Esophagus (tissue), 2 donors: ENCODE data around the gene SLC25A25. TPM values are rescaled to one million over a fixed set of nuclear protein-coding genes. Genes with fewer than 3 reads are reported as not detected.
A peak's percentile ranks its signal among the peaks of the same experiment; 100 is the strongest.
"Not testable (repeated sequence)": the region's sequence is repeated elsewhere in the genome, so short reads cannot be mapped to it uniquely, and the experiment has no call there.

Experiments used
- H3K27ac ChIP-seq, 2 donors: one replicate each; pipeline ENCODE4 v1.5.1; 2013; ENCODE audit warnings: low read depth in 2 of 2, mild to moderate bottlenecking in 2 of 2, inconsistent platforms in 1 of 2, low read length in 1 of 2, moderate library complexity in 1 of 2
- H3K27me3 ChIP-seq, 2 donors: one replicate each; pipeline ENCODE4 v1.6.1; 2013; ENCODE audit warnings: low read length in 2 of 2, control low read depth in 1 of 2, mild to moderate bottlenecking in 1 of 2; ENCODE audit not compliant: insufficient read depth in 2 of 2, control insufficient read depth in 1 of 2
- H3K36me3 ChIP-seq, 2 donors: one replicate each; pipeline ENCODE4 v1.6.1; 2013; ENCODE audit warnings: low read length in 1 of 2; ENCODE audit not compliant: control insufficient read depth in 2 of 2, insufficient read depth in 2 of 2
- H3K4me1 ChIP-seq, 2 donors: one replicate each; pipeline ENCODE4 v1.6.1; 2013; ENCODE audit warnings: low read length in 1 of 2; ENCODE audit not compliant: control insufficient read depth in 2 of 2, insufficient read depth in 2 of 2
- H3K4me3 ChIP-seq, 2 donors: one replicate each; pipeline ENCODE4 v1.5.1; 2013; ENCODE audit warnings: low read length in 2 of 2, mild to moderate bottlenecking in 2 of 2, low read depth in 1 of 2, moderate library complexity in 1 of 2
- H3K9me3 ChIP-seq, 2 donors: one replicate each; pipeline ENCODE4 v1.6.1; 2013; ENCODE audit warnings: mild to moderate bottlenecking in 2 of 2, low read depth in 1 of 2, low read length in 1 of 2, moderate library complexity in 1 of 2; ENCODE audit not compliant: control insufficient read depth in 2 of 2, insufficient read depth in 1 of 2
- WGBS, 2 donors: extraction: QIAGEN DNeasy Blood & Tissue Kit; methylation state at CpG; one replicate each; pipeline ENCODE4 v1.1.7; 2013; 5-methylcytosine and 5-hydroxymethylcytosine counted together
- polyA plus RNA-seq, 2 donors: library from polyadenylated mRNA; stranded (reverse); fragments of 200-250 nt; gene quantifications; one replicate each; pipeline ENCODE4 v1.2.3, GENCODE V29; 2013
- donor health status: healthy with polysubstance abuse.
- donor health status: Bipolar disorder and iron deficiency.

The SLC25A25 gene
- polyA plus RNA-seq, 2 donors, result 9.6 to 10.0 TPM

GRCh38 chr9:128070874-128071273 lies 2.8 kb downstream of the SLC25A25 start:
- Histone ChIP-seq H3K27me3 (no peaks in the 10 kb centered on the region), H3K4me1 (peaks cover 6 to 11% of the 10 kb centered on the region in 2 donors), H3K4me3 (no peak overlapping the region), H3K27ac (peak overlapping the region in 1 of 2 donors; percentile 69), H3K9me3 (no peaks in the 10 kb centered on the region), H3K36me3 (no peaks in the 10 kb centered on the region)
- WGBS, 2 donors, result 70% methylated on average over 7 of the region's 7 CpGs

- H3K4me3 ChIP-seq, H3K27me3 ChIP-seq, H3K9me3 ChIP-seq, H3K36me3 ChIP-seq, H3K4me1 ChIP-seq: not testable (repeated sequence)
- H3K27ac ChIP-seq, result peak overlapping the region; percentile 86 to 93
- 85 to 87% methylated on average over 12 of the region's 12 CpGs for WGBS, 2 donors
These were observed 3.4 kb downstream of the SLC25A25 start for GRCh38 chr9:128071475-128071874.

DNA sequence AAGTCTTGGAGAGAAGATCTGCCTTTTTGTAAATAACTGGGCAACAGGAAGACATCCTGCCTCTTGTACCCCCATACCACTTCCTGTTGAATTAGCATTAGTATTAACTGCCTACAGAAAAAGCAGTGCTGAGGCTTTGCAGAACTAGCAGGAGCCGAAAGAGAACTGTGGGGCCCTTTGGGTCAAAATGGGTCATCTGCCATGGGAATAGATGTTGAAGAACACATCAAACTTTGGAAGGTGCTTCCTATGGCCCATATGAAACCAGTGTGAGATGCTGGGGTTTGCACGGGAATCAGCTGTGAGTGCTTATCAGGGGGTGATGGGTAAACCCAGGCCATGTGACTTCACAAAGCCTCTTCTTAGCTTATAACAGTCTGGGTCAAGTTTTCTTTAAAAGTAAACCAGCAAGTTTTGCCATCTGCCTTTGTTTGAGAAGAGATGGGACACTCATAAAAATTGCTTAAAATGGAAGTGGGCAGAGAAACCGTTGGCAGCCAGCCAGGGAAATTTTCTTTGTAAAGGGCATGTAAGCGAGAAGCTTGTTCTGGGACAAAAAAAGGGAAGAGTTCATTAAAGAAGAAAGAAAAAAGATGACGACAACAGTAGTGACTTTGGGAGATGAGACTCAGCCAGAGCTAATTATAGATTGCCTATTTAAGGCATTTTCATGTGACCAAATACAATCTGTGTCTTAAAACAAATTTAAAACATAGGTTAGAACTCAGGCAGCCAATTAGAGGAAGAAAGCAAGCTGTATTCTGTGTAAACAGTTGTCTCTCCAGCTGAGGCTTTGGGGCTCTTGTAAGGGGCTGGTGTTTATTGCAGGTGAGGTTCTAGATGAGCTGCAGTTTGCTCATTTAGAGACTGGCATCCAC lies 4.4 kb downstream of the SLC25A25 start:
- H3K27me3 ChIP-seq, result no peaks in the 10 kb centered on the region
- H3K9me3 ChIP-seq, result no peaks in the 10 kb centered on the region
- 10 to 18% methylated on average over 5 of the region's 5 CpGs for WGBS, 2 donors
- peak overlapping the region; percentile 86 to 93 for H3K27ac ChIP-seq
- no peaks in the 10 kb centered on the region for H3K36me3 ChIP-seq
- H3K4me1 ChIP-seq, result peaks cover 0 to 4% of the 10 kb centered on the region in 2 donors
- no peak overlapping the region for H3K4me3 ChIP-seq

DNA sequence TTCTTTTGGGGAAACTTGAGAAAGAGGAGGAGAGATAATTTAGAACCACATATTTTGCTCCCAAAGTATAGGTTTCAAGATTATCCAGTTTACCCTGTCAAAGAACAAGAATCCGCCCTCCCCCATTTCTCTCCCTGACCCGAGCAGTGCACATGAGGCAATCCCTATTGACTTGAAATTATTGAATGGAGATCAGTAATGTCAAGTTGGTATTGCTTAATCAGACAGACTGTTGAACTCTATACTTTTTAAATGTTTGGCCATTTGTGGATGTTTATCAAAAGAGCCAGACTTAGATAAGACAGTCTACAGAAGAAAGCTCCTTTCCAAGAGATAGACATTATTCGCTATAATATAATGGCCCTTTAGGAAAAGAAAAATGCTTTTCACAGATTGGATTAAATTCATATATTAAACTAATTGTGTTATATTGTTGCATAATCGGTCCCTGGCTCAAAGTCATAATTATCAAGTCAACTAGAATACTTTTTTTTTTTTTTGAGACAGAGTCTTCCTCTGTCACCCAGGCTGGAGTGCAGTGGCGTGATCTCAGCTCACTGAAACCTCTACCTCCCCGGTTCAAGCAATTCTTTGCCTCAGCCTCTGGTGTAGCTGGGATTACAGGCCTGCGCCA lies 5.3 kb downstream of the SLC25A25 start:
- Histone ChIP-seq H3K36me3 (peaks cover 0 to 3% of the 10 kb centered on the region in 2 donors), H3K4me1 (peaks cover 3 to 4% of the 10 kb centered on the region in 2 donors), H3K27ac (peak overlapping the region; percentile 71 to 93), H3K9me3 (no peaks in the 10 kb centered on the region), H3K27me3 (no peaks in the 10 kb centered on the region), H3K4me3 (no peak overlapping the region)
- 65 to 74% methylated on average over 7 of the region's 7 CpGs for WGBS, 2 donors

DNA sequence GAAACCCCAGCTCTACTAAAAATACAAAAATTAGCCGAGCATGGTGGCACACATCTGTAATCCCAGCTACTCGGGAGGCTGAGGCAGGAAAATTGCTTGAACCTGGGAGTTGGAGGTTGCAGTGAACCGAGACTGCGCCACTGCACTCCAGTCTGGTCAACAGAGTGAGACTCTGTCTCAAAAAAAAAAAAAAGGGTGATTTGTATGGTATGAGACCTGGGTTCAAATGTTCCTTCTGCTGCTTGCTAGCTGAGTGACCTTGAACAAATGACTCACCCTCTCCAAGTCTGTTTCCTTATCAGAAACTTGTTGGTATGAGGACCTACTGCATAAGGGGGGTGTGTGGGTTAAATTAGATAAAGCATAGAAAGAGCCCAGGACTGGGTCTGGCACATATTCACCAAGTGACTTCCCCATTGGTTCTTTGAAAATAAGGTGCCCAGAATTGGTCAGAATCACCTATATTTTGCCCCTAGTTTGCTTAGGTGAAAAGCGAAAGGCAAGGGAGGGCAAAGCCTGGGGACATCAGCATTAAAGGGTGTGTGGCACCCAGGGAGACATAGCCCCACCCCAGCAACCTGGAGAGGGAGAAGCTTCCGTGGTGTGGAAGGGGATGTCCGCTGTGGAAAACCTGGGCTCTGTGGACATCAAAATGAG lies 9.9 kb downstream of the SLC25A25 start:
- H3K9me3 ChIP-seq, result no peaks in the 10 kb centered on the region
- H3K36me3 ChIP-seq, result peaks cover 0 to 3% of the 10 kb centered on the region in 2 donors
- WGBS, 2 donors, result 90 to 96% methylated on average over 7 of the region's 7 CpGs
- no peaks in the 10 kb centered on the region for H3K27me3 ChIP-seq
- H3K4me1 ChIP-seq, result peaks cover 3 to 4% of the 10 kb centered on the region in 2 donors
- H3K27ac ChIP-seq, result peak overlapping the region; percentile 68 to 82
- no peak overlapping the region for H3K4me3 ChIP-seq

DNA sequence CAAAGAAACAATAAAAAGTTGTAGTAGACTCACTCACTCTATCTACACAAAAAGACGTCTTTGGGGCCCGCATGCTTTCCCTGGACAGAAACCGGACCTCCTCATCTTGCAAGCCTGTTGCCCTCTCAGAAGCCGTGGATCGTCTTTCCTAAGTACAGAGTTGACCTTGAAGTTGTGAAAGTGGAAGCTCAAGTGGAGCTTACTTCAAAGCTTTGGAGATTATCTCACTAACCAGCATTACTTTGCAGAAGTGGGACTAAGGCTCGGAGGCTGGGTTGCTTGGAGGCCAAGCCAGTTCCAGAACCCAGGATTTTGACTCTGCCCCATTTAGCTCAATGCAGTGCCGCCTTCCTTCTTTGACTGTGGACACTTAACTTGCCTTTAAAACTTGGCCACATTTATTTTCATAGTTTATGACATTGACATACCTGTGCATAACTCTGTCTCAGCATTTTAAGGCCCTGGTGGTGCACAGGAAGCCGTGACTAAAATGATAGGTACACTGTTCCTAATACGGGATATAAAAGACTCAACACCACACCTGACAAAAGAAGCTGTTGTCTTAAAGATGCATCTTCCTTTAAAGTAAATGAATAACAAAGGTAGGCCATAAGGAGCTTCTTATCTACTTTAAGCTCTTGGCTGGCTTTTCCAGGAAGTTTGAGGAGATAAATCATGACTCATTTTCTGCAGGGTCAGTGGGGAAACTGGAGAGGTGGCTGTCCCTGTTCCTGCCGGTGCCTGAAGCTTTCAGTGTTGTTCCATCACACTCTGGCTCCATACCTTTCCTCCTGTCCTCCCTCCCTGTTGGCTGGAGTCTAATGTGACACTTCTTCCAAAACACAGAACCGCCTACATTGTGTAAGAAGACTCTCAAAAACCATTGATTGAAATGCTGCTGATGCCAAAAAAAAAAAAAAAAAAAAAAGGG lies 10.7 kb downstream of the SLC25A25 start:
- Histone ChIP-seq H3K27me3 (no peaks in the 10 kb centered on the region), H3K4me1 (peaks cover 3% of the 10 kb centered on the region in 2 donors), H3K9me3 (no peaks in the 10 kb centered on the region), H3K4me3 (no peak overlapping the region), H3K27ac (peak overlapping the region; percentile 68 to 82), H3K36me3 (peaks cover 0 to 3% of the 10 kb centered on the region in 2 donors)
- WGBS, 2 donors, result 53% methylated on average over 11 of the region's 11 CpGs

DNA sequence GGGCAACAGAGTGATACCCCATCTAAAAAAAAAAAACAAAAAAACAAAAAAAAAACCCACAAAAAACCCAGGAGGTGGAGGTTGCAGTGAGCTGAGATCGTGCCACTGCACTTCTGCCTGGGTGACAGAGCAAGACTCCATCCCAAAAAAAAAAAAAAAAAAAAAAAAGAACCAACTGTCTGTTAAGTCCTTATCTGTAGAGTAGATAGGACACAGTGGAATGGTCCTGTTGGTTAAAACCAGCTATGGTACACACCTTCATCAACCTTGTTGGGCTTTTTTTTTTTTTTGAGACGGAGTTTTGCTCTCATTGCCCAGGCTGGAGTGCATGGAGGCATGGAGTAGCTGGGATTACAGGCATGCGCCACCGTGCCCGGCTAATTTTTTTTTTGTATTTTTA lies 12.2 kb downstream of the SLC25A25 start:
- 93 to 94% methylated on average over 5 of the region's 5 CpGs for WGBS, 2 donors
- Histone ChIP-seq H3K4me3 (no peak overlapping the region), H3K4me1 (peaks cover 0 to 3% of the 10 kb centered on the region in 2 donors), H3K9me3 (no peaks in the 10 kb centered on the region), H3K27me3 (no peaks in the 10 kb centered on the region), H3K36me3 (peaks cover 0 to 3% of the 10 kb centered on the region in 2 donors), H3K27ac (no peak overlapping the region)

DNA sequence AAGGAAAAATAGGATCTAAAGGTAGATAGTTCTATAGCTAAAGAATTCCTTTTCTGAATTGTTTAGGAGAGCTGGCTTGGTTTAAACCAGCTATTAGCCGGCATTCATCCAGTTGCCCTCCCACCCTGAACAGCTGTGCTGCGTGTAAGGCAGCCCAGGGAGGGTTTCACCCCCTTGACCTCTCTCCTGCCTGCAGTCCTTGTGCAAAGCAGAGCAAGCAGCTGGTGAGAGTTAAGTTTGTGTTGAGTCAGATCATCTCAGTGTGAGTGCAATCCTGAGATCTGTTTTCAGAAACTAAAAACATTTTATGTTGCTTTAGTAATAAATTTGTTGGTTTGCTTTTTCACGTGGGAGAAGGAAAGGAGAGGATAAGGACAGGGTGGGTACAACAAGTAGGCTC lies 13.0 kb downstream of the SLC25A25 start:
- Histone ChIP-seq H3K4me3 (no peak overlapping the region), H3K27me3 (no peaks in the 10 kb centered on the region), H3K36me3 (peaks cover 0 to 3% of the 10 kb centered on the region in 2 donors), H3K27ac (peak overlapping the region; percentile 71 to 84), H3K4me1 (peaks cover 0 to 3% of the 10 kb centered on the region in 2 donors), H3K9me3 (no peaks in the 10 kb centered on the region)
- WGBS, 2 donors, result 51 to 58% methylated on average over 3 of the region's 3 CpGs

DNA sequence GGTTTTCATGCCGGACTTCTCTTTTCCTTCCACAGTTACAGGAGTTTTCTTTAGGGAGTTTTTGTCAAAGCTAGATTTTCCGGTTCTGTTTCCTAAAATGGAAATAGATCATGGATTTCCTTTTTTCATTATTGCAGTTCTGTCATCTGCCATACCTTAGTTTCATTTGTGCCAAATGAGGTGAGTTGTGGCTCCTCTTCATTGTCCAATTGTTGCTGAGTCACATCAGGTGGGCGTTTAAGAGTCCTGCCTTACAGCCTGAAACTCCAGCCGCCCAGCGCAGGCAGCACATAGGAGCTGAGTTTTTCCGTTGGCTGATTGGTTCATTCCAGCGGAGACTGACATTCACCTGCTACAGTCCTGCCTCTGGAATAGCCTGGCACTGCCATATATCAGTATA lies 14.1 kb downstream of the SLC25A25 start:
- Histone ChIP-seq H3K4me1 (peaks cover 0 to 3% of the 10 kb centered on the region in 2 donors), H3K9me3 (no peaks in the 10 kb centered on the region), H3K4me3 (no peak overlapping the region), H3K36me3 (peaks cover 0 to 3% of the 10 kb centered on the region in 2 donors), H3K27ac (peak overlapping the region; percentile 71 to 84), H3K27me3 (no peaks in the 10 kb centered on the region)
- WGBS, 2 donors, result 34 to 51% methylated on average over 7 of the region's 7 CpGs
